Measurements from ENCODE around the gene NRTN. TPM values are rescaled to one million over a fixed set of nuclear protein-coding genes. Genes with fewer than 3 reads are reported as not detected.
"Not testable (repeated sequence)": the region's sequence is repeated elsewhere in the genome, so short reads cannot be mapped to it uniquely, and the experiment has no call there.

NRTN gene
- total and polyA plus RNA-seq, 2 donors: 1.7 to 4.0 TPM

DNA sequence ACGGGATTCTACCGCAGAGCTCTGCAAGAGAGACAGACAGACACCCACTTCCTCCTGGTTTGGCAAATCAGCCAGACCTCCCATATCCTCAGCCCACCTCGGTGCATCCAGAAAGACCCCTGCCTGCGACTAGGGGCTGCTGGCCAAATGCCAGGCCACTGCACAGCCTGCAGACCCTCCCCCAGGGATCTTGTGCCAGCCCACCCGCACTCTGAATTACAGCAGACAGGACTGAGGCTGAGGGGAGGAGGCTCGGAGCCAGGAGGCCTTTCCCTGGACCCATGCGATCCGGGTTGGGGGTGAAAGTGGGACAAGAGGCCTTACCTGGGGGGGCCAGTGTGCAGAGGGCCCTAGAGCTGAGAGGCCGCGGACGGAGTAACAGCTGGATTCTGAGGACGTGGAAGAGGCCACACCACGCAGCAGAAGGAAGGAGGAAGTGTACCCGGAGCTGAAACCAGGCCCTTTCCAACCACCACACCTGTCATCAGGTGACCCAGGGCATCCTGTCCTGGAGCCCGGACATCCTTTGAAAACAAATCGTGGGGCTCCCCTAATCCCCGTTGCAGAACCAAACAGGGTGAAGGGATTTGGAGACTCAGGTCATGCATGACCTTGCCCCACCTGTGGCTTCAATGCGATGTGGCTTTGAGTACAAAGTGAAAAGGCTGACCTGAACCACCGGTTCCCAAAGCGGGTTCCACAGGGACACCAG lies 33.6 kb downstream of the NRTN start:
- Histone ChIP-seq H3K4me3 (ENCODE audit: low read length in 2 of 2) (no peak overlapping the region), H3K4me1 (ENCODE audit: control insufficient read depth in 2 of 2, insufficient read depth in 2 of 2, low read length in 2 of 2) (peaks cover 0 to 8% of the 10 kb centered on the region in 2 donors), H3K36me3 (ENCODE audit: control insufficient read depth in 2 of 2, insufficient read depth in 2 of 2, low read length in 1 of 2) (no peaks in the 10 kb centered on the region), H3K27me3 (ENCODE audit: control insufficient read depth in 2 of 2, insufficient read depth in 1 of 2, low read length in 1 of 2) (peaks cover 7 to 10% of the 10 kb centered on the region in 2 donors), H3K27ac (ENCODE audit: low read depth in 1 of 2, low read length in 1 of 2) (no peak overlapping the region), H3K9me3 (ENCODE audit: control insufficient read depth in 2 of 2, insufficient read depth in 1 of 2, low read length in 1 of 2) (no peaks in the 10 kb centered on the region)
- no peak for DNase-seq (ENCODE audit: low read depth in 6 of 9, low spot score in 9 of 9)
- WGBS: 29% methylated on average over 20 of the region's 20 CpGs

GRCh38 chr19:5839065-5840017 lies 34.5 kb downstream of the NRTN start, which contains the start of gene FUT6:
Gene FUT6 (minus strand): TSS chr19:5839702. CDS start chr19:5832567, 7,135 bp downstream.
- peaks cover 0 to 8% of the 10 kb centered on the region in 2 donors for H3K4me1 ChIP-seq (ENCODE audit: control insufficient read depth in 2 of 2, insufficient read depth in 2 of 2, low read length in 2 of 2)
- peaks cover 7 to 10% of the 10 kb centered on the region in 2 donors for H3K27me3 ChIP-seq (ENCODE audit: control insufficient read depth in 2 of 2, insufficient read depth in 1 of 2, low read length in 1 of 2)
- no peak for DNase-seq (ENCODE audit: low read depth in 6 of 9, low spot score in 9 of 9)
- WGBS: 68% methylated on average over 9 of the region's 9 CpGs
- H3K27ac ChIP-seq (ENCODE audit: low read depth in 1 of 2, low read length in 1 of 2): no peak within 1 kb of the TSS
- no peaks in the 10 kb centered on the region for H3K36me3 ChIP-seq (ENCODE audit: control insufficient read depth in 2 of 2, insufficient read depth in 2 of 2, low read length in 1 of 2)
- no peak within 1 kb of the TSS for H3K4me3 ChIP-seq (ENCODE audit: low read length in 2 of 2)
- H3K9me3 ChIP-seq (ENCODE audit: control insufficient read depth in 2 of 2, insufficient read depth in 1 of 2, low read length in 1 of 2): no peaks in the 10 kb centered on the region

- H3K27me3 ChIP-seq (ENCODE audit: control insufficient read depth in 2 of 2, insufficient read depth in 1 of 2, low read length in 1 of 2); H3K36me3 ChIP-seq (ENCODE audit: control insufficient read depth in 2 of 2, insufficient read depth in 2 of 2, low read length in 1 of 2); H3K9me3 ChIP-seq (ENCODE audit: control insufficient read depth in 2 of 2, insufficient read depth in 1 of 2, low read length in 1 of 2); H3K27ac ChIP-seq (ENCODE audit: low read depth in 1 of 2, low read length in 1 of 2); DNase-seq (ENCODE audit: low read depth in 6 of 9, low spot score in 9 of 9); H3K4me1 ChIP-seq (ENCODE audit: control insufficient read depth in 2 of 2, insufficient read depth in 2 of 2, low read length in 2 of 2); H3K4me3 ChIP-seq (ENCODE audit: low read length in 2 of 2): not testable (repeated sequence)
- 78% methylated on average over 6 of the region's 6 CpGs for WGBS
Observed at GRCh38 chr19:5841735-5842111, 36.9 kb downstream of the NRTN start.

DNA sequence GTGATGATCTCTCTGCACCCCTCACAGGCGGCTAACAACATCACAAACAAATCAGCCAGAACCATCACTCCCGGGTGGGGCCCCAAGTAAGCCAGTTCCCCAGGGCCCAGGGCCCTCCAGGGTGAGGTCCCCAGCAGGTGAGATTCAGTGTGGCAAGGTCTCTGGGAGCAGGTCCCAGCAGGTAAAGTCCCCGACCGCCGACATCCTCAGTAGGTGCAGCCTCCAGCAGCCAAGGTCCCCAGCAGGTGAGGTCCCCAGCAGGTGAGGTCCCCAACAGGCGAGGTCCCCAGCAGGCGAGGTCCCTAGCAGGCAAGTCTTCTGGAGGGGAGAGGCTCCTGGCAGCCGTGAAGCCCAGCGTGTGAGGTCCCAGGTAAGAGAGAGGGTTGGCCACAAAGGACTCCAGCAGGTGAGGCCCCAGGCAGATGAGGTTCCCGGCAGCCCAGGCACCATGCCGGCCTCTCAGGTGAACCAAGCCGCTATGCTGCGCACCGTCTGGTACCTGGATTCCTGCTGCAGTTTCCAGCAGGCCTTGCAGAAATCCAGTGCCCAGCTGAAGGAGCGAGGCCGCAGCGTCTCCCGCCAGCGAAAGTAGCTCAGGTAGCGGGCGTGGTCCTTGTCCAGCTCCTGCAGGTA lies 38.5 kb downstream of the NRTN start:
- H3K9me3 ChIP-seq (ENCODE audit: control insufficient read depth in 2 of 2, insufficient read depth in 1 of 2, low read length in 1 of 2): no peaks in the 10 kb centered on the region
- DNase-seq (ENCODE audit: low read depth in 6 of 9, low spot score in 9 of 9): no peak
- H3K27me3 ChIP-seq (ENCODE audit: control insufficient read depth in 2 of 2, insufficient read depth in 1 of 2, low read length in 1 of 2): peaks cover 1 to 2% of the 10 kb centered on the region in 2 donors
- no peak overlapping the region for H3K27ac ChIP-seq (ENCODE audit: low read depth in 1 of 2, low read length in 1 of 2)
- WGBS: 97% methylated on average over 21 of the region's 21 CpGs
- no peaks in the 10 kb centered on the region for H3K36me3 ChIP-seq (ENCODE audit: control insufficient read depth in 2 of 2, insufficient read depth in 2 of 2, low read length in 1 of 2)
- peaks cover 0 to 8% of the 10 kb centered on the region in 2 donors for H3K4me1 ChIP-seq (ENCODE audit: control insufficient read depth in 2 of 2, insufficient read depth in 2 of 2, low read length in 2 of 2)
- H3K4me3 ChIP-seq (ENCODE audit: low read length in 2 of 2): no peak overlapping the region

GRCh38 chr19:5844456-5845433 lies 39.9 kb downstream of the NRTN start:
- peaks cover 0 to 3% of the 10 kb centered on the region in 2 donors for H3K4me1 ChIP-seq (ENCODE audit: control insufficient read depth in 2 of 2, insufficient read depth in 2 of 2, low read length in 2 of 2)
- no peak overlapping the region for H3K4me3 ChIP-seq (ENCODE audit: low read length in 2 of 2)
- H3K27me3 ChIP-seq (ENCODE audit: control insufficient read depth in 2 of 2, insufficient read depth in 1 of 2, low read length in 1 of 2): no peaks in the 10 kb centered on the region
- no peak for DNase-seq (ENCODE audit: low read depth in 6 of 9, low spot score in 9 of 9)
- H3K27ac ChIP-seq (ENCODE audit: low read depth in 1 of 2, low read length in 1 of 2): no peak overlapping the region
- 93% methylated on average over 24 of the region's 24 CpGs for WGBS
- no peaks in the 10 kb centered on the region for H3K9me3 ChIP-seq (ENCODE audit: control insufficient read depth in 2 of 2, insufficient read depth in 1 of 2, low read length in 1 of 2)
- no peaks in the 10 kb centered on the region for H3K36me3 ChIP-seq (ENCODE audit: control insufficient read depth in 2 of 2, insufficient read depth in 2 of 2, low read length in 1 of 2)

GRCh38 chr19:5847846-5848245 lies 43.0 kb downstream of the NRTN start:
- H3K36me3 ChIP-seq (ENCODE audit: control insufficient read depth in 2 of 2, insufficient read depth in 2 of 2, low read length in 1 of 2); H3K4me3 ChIP-seq (ENCODE audit: low read length in 2 of 2); H3K27ac ChIP-seq (ENCODE audit: low read depth in 1 of 2, low read length in 1 of 2); H3K9me3 ChIP-seq (ENCODE audit: control insufficient read depth in 2 of 2, insufficient read depth in 1 of 2, low read length in 1 of 2); H3K27me3 ChIP-seq (ENCODE audit: control insufficient read depth in 2 of 2, insufficient read depth in 1 of 2, low read length in 1 of 2); DNase-seq (ENCODE audit: low read depth in 6 of 9, low spot score in 9 of 9); H3K4me1 ChIP-seq (ENCODE audit: control insufficient read depth in 2 of 2, insufficient read depth in 2 of 2, low read length in 2 of 2): not testable (repeated sequence)
- WGBS: 93% methylated on average over 10 of the region's 10 CpGs

- WGBS: 94% methylated on average over 5 of the region's 5 CpGs
- H3K27me3 ChIP-seq (ENCODE audit: control insufficient read depth in 2 of 2, insufficient read depth in 1 of 2, low read length in 1 of 2); H3K4me1 ChIP-seq (ENCODE audit: control insufficient read depth in 2 of 2, insufficient read depth in 2 of 2, low read length in 2 of 2); H3K36me3 ChIP-seq (ENCODE audit: control insufficient read depth in 2 of 2, insufficient read depth in 2 of 2, low read length in 1 of 2); H3K9me3 ChIP-seq (ENCODE audit: control insufficient read depth in 2 of 2, insufficient read depth in 1 of 2, low read length in 1 of 2); H3K4me3 ChIP-seq (ENCODE audit: low read length in 2 of 2); DNase-seq (ENCODE audit: low read depth in 6 of 9, low spot score in 9 of 9); H3K27ac ChIP-seq (ENCODE audit: low read depth in 1 of 2, low read length in 1 of 2): not testable (repeated sequence)
Observed at GRCh38 chr19:5848621-5849020, 43.8 kb downstream of the NRTN start.

- no peak for DNase-seq (ENCODE audit: low read depth in 6 of 9, low spot score in 9 of 9)
- no peak overlapping the region for H3K27ac ChIP-seq (ENCODE audit: low read depth in 1 of 2, low read length in 1 of 2)
- 98% methylated on average over 6 of the region's 6 CpGs for WGBS
Observed at GRCh38 chr19:5850189-5850588, 45.3 kb downstream of the NRTN start.

More at GRCh38 chr19:5850189-5850588, 45.3 kb downstream of the NRTN start:
- no peaks in the 10 kb centered on the region for H3K27me3 ChIP-seq (ENCODE audit: control insufficient read depth in 2 of 2, insufficient read depth in 1 of 2, low read length in 1 of 2)
- H3K4me3 ChIP-seq (ENCODE audit: low read length in 2 of 2): no peak overlapping the region
- peaks cover 0 to 6% of the 10 kb centered on the region in 2 donors for H3K4me1 ChIP-seq (ENCODE audit: control insufficient read depth in 2 of 2, insufficient read depth in 2 of 2, low read length in 2 of 2)
- no peaks in the 10 kb centered on the region for H3K36me3 ChIP-seq (ENCODE audit: control insufficient read depth in 2 of 2, insufficient read depth in 2 of 2, low read length in 1 of 2)
- H3K9me3 ChIP-seq (ENCODE audit: control insufficient read depth in 2 of 2, insufficient read depth in 1 of 2, low read length in 1 of 2): no peaks in the 10 kb centered on the region
